ENCODE data around the gene CALML3.
"Not testable (repeated sequence)": the region's sequence is repeated elsewhere in the genome, so short reads cannot be mapped to it uniquely, and the experiment has no call there.

The CALML3 gene

DNA sequence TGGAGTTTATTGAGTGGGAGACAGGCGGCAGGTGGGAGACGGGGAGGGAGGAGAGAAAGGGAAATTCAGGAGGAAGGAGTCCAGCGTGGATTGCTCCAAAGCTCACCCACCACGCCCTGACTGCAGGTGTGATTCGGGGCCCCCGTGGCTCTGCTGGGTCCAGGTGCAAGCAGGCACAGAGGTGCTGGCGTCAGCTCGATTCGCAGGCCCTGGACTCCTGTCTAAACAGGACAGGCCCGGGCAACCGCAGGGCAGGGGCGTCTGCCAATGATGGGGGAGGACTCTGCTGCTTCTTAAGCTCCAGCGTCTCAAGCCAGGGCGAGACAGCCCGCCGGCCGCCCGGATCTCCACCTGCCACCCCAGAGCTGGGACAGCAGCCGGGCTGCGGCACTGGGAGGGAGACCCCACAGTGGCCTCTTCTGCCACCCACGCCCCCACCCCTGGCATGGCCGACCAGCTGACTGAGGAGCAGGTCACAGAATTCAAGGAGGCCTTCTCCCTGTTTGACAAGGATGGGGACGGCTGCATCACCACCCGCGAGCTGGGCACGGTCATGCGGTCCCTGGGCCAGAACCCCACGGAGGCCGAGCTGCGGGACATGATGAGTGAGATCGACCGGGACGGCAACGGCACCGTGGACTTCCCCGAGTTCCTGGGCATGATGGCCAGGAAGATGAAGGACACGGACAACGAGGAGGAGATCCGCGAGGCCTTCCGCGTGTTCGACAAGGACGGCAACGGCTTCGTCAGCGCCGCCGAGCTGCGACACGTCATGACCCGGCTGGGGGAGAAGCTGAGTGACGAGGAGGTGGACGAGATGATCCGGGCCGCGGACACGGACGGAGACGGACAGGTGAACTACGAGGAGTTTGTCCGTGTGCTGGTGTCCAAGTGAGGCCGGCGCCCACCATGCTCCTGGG, at the start of gene CALML3:
CALML3 (plus strand) TSS at position 321 of the 920 bp plus-strand sequence; CDS start at position 446, 125 bp downstream.
- no peak for ATAC-seq
- DNase-seq: no peak

DNA sequence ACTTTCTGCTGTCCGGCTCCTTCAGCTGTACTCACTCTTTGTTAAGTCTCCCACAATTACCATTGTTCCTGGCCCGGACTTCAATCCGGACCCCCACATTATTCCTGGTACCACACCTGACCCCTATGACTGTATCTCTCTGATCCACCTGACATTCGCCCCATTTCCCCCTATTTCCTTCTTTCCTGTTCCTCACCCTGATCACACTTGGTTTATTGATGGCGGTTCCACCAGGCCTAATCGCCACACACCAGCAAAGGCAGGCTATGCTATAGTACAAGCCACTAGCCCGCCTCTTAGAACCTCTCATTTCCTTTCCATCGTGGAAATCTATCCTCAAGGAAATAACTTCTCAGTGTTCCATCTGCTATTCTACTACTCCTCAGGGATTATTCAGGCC, 49.7 kb upstream of the CALML3 start:
- DNase-seq, ATAC-seq: not testable (repeated sequence)

DNA sequence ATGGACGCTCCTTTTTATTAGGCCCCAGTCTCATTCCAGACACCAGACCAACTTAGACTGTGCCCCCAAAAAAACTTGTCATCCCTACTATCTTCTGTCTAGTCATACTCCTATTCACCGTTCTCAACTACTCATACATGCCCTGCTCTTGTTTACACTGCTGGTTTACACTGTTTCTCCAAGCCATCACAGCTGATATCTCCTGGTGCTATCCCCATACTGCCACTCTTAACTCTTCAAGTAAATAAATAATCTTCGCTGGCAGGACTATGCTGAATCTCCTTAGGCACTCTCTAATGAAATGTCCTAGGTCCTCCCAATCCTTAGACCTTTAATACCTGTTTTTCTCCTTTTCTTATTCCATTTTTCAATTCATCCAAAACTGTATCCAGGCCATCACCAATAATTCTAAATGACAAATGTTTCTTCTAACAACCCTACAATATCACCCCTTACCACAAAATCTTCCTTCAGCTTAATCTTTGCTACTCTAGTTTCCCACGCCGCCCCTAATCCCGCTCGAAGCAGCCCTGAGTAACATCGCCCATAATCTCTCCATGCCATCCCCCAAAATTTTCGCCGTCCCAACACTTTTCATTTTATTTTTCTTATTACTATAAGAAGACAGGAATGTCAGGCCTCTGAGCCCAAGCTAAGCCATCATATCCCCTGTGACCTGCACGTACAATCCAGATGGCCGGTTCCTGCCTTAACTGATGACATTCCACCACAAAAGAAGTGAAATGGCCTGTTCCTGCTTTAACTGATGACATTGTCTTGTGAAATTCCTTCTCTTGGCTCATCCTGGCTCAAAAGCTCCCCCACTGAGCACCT, 48.6 kb upstream of the CALML3 start:
- DNase-seq, ATAC-seq: not testable (repeated sequence)

GRCh38 chr10:5476918-5477525, 47.7 kb upstream of the CALML3 start:
- ATAC-seq (no peak), DNase-seq (no peak)

DNA sequence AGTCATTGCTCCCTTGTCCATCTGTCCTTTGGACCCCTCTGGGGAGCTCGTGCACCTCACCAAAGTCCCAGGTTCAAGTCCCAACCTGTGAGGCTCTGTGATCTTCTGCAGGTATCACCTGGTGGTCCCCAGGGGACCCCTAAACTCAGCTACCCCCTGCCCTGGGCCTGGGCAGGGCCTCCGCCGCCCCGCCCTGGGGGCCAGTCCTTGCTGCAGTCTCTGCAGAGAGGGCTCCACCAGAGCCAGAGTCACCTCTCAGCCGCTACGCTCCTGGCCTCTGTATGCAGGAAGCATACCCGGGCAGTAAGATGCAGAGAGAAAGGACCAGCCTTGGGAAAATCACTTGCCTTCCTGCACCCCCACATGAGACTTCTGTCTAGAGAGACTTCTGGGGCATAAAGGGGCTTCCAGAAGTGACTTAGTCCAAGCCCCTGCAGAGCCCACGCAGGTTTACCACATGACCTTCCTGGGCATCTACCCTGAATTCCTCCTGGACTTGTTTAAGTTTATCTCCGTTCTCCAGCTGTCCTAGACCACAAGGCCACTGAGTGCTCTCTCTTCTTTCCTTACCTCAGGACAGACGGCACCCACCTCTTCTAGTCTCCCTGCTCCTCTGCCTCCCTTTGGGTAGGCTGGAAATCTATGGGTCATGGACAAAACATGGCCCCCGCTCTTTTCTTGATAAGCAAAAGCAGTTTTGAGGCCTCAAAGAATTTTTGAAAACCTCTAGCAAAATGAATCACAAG, 46.6 kb upstream of the CALML3 start:
- DNase-seq (no peak), ATAC-seq (no peak)

- ATAC-seq: no peak
- no peak for DNase-seq
These were observed 46.0 kb upstream of the CALML3 start for GRCh38 chr10:5478694-5479305.

DNA sequence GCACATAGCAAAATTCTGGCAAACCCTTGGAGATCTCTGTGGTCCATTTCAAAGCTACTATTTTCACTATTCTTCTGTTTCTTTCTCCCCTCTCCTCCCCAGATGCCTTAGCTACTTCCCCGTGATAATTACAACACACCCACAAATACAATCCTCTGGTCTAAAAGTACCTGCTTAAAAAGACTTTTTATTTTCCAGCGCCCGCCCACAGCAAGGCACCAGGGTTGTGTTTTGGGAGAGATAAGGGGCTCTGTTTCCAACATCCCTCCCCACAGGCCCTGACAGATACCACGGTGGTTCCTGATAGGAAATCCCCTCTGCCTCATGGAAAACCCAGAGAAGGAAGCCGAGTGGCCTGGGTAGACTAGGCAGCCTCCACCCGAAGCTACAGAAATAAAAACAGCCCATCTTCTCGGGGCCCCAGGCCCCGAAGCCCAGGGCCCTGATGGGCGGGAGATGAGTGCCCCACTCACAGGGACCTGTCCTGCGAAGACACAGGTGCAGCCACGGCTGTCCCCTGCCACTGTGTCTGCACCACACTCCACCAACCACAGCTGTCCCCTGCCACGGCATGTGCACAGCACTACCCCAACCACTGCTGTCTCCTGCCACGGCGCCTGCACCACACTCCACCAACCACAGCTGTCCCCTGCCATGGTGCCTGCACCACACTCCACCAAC, 45.1 kb upstream of the CALML3 start:
- DNase-seq: no peak
- peak; percentile 57 for ATAC-seq

- no peak for DNase-seq
- ATAC-seq: no peak
These were observed 44.4 kb upstream of the CALML3 start for GRCh38 chr10:5480162-5480941.

DNA sequence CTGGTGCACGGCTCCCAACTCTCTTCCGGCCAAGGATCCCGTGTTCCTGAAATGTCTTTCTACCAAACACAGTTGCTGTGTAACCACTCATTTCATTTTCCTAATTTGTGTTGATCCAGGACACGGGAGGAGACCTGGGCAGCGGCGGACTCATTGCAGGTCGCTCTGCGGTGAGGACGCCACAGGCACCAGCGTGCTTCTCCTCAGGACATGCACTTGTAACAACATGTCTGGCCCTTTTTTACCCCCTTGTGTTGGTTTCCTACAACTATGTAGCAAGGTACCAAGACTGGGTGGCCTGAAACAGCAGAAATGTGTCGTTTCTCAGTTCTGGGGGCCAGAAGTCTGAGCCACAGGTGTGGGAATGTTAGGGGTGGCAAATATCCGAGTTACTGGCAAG, 43.6 kb upstream of the CALML3 start:
- ATAC-seq: no peak
- DNase-seq: no peak

GRCh38 chr10:5482016-5482415, 42.7 kb upstream of the CALML3 start:
- DNase-seq: no peak
- no peak for ATAC-seq

- ATAC-seq (no peak), DNase-seq (no peak)
These were observed 40.6 kb upstream of the CALML3 start for GRCh38 chr10:5484205-5484604.

DNA sequence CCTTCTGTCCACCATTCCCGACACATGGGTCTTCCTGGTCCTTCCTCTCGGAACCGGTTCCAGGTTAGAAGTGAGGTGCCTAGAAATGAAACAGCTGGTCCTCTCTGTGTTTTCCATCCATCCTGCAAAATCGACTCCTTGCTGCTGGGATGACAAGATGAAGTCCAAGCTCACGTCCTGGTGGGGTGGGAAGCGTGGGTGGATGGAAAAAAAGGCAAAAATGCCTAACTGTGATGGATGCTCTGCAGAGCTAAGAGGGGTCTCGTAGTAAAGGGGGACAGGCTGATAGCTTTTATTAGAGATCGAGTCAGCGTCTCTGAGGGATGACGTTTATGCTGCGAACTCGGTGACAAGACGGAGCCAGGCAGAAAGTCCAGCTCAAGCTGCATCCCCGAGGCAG, 39.5 kb upstream of the CALML3 start:
- DNase-seq (no peak), ATAC-seq (no peak)

GRCh38 chr10:5485948-5486852, 38.6 kb upstream of the CALML3 start:
- ATAC-seq (no peak), DNase-seq (no peak)

DNA sequence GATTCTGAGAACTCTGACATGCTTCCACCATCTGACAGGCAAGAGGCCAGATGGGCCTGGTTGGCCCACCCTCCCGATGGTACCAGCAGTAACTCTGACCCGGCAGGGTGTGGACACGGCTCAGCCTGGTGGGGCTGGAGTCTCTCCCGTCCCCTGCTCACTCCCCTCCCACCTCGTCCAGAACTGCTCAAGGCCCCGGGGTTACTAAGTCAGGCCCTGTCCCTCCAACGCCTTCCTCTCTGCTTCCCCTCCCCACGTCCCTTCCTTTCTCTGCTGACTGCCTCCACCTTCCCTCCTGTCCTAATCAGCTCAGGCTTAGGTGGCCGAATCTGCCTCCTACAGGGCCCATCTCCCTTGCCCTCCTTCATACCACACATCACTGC, 37.9 kb upstream of the CALML3 start:
- no peak for ATAC-seq
- no peak for DNase-seq

GRCh38 chr10:5488272-5489161, 36.2 kb upstream of the CALML3 start:
- ATAC-seq (no peak), DNase-seq (no peak)

DNA sequence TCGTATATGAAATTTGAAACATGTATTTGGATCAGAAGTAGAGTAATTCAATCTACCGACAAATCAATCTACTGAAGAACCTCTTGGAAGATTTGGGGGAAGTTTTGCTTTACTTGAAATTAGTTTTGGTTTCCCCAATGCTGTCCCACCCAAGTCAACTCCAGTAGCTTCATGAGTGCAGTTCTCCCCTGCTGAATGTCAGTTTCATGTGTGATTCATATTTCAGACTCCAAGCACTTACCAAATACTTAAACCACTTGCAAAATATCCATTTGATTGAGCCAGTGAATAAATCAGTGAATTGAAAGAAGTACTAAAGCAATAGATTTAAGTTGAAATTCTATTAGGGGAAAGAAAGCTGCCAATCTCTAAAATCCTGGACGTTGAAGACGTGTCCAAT, 34.7 kb upstream of the CALML3 start:
- DNase-seq (no peak), ATAC-seq (peak; percentile 38)

DNA sequence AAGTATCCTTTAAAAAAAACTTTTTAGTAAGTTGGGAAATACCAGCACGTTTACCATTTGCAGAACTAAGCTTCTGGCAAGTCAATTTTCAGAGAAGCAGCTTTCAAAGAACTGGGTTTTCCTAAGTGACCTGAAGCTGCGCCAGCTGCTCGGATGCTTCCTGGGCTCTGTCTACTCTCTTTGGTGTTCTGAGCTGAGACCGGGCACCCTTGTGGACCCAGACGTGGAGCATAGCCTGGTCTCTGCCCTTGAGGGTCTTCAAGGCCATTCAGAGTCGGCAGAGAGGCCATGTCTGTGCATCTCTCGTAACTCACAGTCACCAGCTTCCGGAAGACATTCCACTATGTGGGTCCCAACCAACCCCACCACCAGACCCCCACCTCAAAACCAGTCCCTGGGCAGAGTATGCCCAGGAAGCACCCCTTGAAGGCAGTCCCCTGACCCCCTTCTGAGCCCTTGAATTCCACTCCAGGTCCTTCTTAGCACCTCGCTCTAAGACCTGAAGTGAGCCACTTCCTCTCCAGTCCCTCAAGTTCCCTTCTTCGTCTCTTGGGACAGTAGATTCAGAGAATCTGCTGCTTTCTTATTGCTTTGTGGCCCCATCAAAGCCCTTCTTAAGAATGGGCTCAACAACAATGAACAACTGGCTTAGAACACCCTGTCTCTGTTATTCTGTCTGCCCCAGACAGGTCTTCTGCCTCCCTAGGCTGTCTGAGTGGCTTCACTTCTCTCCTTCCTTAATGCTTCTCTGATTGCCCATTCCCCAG, 33.9 kb upstream of the CALML3 start:
- no peak for ATAC-seq

More for the DNA sequence above, 33.9 kb upstream of the CALML3 start:
- no peak for DNase-seq

All from stimulated activated naive CD8-positive, alpha-beta T cell treated with anti-CD3 and anti-CD28 coated beads, Interleukin-15, Interleukin-2, amounts not matched to agents 100 U/mL and 50 U/mL, for 24 hours (primary cell).